GM06990 (cell line): ENCODE results near the gene SLC9A9.

Experiments used
- DNase-seq: peaks from one replicate; pipeline ENCODE4 v3.0.0-alpha.2; 2011; ENCODE audit not compliant: insufficient read length; ENCODE audit errors: extremely low read depth
- H3K27me3 ChIP-seq: replicated peaks from 2 replicates; pipeline ENCODE4 v1.6.0; 2011; ENCODE audit warnings: low read length; ENCODE audit not compliant: control insufficient read depth, insufficient read depth
- H3K36me3 ChIP-seq: 2 replicates; pipeline ENCODE4 v1.5.1; 2011; ENCODE audit warnings: low read length; ENCODE audit not compliant: control insufficient read depth, insufficient read depth
- H3K4me3 ChIP-seq: replicated peaks from 2 replicates; pipeline ENCODE4 v1.5.1; 2011; ENCODE audit warnings: low read depth, mild to moderate bottlenecking, control low read depth, low read length
- TF ChIP-seq, protein P1 (sequence below): IDR thresholded peaks from 2 replicates; pipeline ENCODE4 v1.5.1; 2011; ENCODE audit warnings: low read length, control low read depth, mild to moderate bottlenecking, inconsistent platforms; ENCODE audit not compliant: insufficient read depth, poor library complexity, severe bottlenecking

SLC9A9 gene

GRCh38 chr3:143442814-143443447, 405.3 kb downstream of the SLC9A9 start:
- no peak overlapping the region for H3K4me3 ChIP-seq
- H3K36me3 ChIP-seq, result no peaks in the 10 kb centered on the region
- TF ChIP-seq, protein P1, sequence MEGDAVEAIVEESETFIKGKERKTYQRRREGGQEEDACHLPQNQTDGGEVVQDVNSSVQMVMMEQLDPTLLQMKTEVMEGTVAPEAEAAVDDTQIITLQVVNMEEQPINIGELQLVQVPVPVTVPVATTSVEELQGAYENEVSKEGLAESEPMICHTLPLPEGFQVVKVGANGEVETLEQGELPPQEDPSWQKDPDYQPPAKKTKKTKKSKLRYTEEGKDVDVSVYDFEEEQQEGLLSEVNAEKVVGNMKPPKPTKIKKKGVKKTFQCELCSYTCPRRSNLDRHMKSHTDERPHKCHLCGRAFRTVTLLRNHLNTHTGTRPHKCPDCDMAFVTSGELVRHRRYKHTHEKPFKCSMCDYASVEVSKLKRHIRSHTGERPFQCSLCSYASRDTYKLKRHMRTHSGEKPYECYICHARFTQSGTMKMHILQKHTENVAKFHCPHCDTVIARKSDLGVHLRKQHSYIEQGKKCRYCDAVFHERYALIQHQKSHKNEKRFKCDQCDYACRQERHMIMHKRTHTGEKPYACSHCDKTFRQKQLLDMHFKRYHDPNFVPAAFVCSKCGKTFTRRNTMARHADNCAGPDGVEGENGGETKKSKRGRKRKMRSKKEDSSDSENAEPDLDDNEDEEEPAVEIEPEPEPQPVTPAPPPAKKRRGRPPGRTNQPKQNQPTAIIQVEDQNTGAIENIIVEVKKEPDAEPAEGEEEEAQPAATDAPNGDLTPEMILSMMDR, result no peak
- DNase-seq, result no peak
- H3K27me3 ChIP-seq, result no peaks in the 10 kb centered on the region

- H3K4me3 ChIP-seq, result no peak overlapping the region
- no peaks in the 10 kb centered on the region for H3K27me3 ChIP-seq
- DNase-seq, result no peak
- TF ChIP-seq, protein P1, result no peak
- H3K36me3 ChIP-seq, result no peaks in the 10 kb centered on the region
These were observed 406.6 kb downstream of the SLC9A9 start for GRCh38 chr3:143441516-143442171.

DNA sequence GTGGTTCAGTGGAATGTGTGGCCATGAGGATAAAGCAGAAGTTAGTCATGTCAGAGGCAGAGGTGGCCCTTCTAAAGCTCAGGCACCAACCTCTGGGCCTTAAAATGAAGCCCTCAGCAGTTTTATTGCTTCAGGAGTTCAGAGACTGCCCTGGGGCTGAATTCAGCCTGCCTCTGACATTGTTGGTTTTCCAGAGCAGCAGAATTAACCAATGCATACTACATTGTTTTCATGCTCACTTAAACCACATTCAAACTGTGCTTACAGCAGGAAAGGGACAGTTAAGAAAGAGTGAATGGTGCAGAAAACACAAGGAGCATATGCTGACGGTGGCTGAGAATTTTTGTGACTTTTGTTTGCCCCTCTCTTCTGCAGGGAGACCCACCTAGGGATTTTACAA, 408.5 kb downstream of the SLC9A9 start:
- DNase-seq, result no peak
- Histone ChIP-seq H3K36me3 (no peaks in the 10 kb centered on the region), H3K4me3 (no peak overlapping the region), H3K27me3 (no peaks in the 10 kb centered on the region)
- TF ChIP-seq, protein P1, result no peak

DNA sequence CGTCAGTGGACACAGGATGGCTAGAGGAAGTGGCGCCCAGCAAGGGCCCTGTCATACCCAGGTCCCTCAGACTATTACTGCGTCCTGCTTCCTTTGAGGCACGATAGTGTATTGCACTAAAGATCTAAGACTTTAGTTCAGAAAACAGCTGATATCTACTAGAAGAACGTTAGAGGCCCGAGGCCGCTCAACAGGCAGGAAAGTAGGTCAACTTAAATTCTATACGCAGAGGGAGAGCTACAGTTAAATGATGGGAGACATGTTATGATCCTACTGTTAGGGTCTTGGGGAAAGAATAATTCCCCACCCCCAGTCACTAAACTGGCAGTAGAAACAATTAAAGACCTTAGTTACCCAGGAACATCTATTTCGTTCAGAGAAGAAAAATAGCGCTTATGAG, 410.9 kb downstream of the SLC9A9 start:
- TF ChIP-seq, protein P1, result no peak
- no peaks in the 10 kb centered on the region for H3K27me3 ChIP-seq
- H3K4me3 ChIP-seq, result no peak overlapping the region
- no peak for DNase-seq
- no peaks in the 10 kb centered on the region for H3K36me3 ChIP-seq

DNA sequence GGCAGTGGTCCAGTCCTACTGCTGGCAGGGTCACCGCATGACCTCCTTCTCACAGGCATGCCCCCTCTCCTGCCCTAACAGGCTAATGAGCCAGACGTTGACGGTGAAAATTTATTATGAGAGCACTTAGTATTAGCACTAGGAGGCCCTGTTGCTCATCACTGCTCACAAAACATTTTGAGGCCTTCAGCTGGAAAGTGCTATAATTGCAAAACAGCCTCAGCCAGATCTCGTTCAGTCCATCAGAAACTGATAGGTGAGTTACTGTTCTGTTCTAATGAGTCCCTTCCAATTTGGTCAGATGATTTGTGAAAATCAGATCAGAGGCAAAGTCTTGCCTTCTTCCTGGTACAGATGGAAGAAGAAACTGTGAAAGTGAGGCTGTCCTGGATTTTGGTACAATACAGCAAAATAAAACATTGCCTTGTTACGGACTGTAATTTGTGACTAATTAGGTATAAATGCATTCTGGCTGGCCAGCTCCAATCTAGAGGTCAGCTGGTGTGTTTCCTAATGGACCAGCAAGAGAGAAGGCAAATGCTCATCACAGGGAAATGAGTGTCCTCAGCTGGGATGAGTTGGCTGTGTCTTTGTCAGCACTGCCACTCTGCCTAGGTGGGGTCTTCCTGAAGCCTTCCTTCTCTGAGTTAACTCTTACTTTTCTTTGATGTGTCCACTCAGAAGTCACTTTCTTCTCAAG, 411.9 kb downstream of the SLC9A9 start:
- Histone ChIP-seq H3K27me3 (no peaks in the 10 kb centered on the region), H3K36me3 (no peaks in the 10 kb centered on the region), H3K4me3 (no peak overlapping the region)
- no peak for DNase-seq
- TF ChIP-seq, protein P1, result no peak
